Measurements from ENCODE around the gene CUTA. TPM values are rescaled to one million over a fixed set of nuclear protein-coding genes. Genes with fewer than 3 reads are reported as not detected.
A peak's percentile ranks its signal among the peaks of the same experiment; 100 is the strongest.

Gene CUTA
- total RNA-seq, 1 experiment from 2014 or later: 212 TPM

- no TSS peak for BruUV-seq (replicated peaks)
- no peaks in the 10 kb centered on the region for H3K36me3 Mint-ChIP-seq (ENCODE audit: insufficient read depth, unreplicated experiment)
- H3K9me3 Mint-ChIP-seq (ENCODE audit: unreplicated experiment): no peaks in the 10 kb centered on the region
- H3K4me3 Mint-ChIP-seq (ENCODE audit: unreplicated experiment): peak overlapping the region; percentile 97
- DNase-seq (ENCODE audit: unreplicated experiment): no peak
- TF ChIP-seq, protein P1, sequence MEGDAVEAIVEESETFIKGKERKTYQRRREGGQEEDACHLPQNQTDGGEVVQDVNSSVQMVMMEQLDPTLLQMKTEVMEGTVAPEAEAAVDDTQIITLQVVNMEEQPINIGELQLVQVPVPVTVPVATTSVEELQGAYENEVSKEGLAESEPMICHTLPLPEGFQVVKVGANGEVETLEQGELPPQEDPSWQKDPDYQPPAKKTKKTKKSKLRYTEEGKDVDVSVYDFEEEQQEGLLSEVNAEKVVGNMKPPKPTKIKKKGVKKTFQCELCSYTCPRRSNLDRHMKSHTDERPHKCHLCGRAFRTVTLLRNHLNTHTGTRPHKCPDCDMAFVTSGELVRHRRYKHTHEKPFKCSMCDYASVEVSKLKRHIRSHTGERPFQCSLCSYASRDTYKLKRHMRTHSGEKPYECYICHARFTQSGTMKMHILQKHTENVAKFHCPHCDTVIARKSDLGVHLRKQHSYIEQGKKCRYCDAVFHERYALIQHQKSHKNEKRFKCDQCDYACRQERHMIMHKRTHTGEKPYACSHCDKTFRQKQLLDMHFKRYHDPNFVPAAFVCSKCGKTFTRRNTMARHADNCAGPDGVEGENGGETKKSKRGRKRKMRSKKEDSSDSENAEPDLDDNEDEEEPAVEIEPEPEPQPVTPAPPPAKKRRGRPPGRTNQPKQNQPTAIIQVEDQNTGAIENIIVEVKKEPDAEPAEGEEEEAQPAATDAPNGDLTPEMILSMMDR (IDR thresholded peaks at IDR 0.05; ENCODE audit: unreplicated experiment): no peak
- CTCF ChIA-PET: interaction anchor here (0.5 to 1.1 kb wide), 8 partner anchors 16 to 966 kb away, joined by 3 to 5 read pairs (median 4); no protein-coding TSS in a partner anchor
- H3K27me3 Mint-ChIP-seq (ENCODE audit: insufficient read depth, unreplicated experiment): no peaks in the 10 kb centered on the region
- peaks cover 61% of the 10 kb centered on the region for H3K4me1 Mint-ChIP-seq (ENCODE audit: insufficient read depth, unreplicated experiment)
- POLR2A ChIA-PET: interaction anchor here (0.6 to 3.1 kb wide), 10 partner anchors 8 to 157 kb away, joined by 4 to 16 read pairs (median 4); partner anchors contain the start of genes BAK1, CUTA, RPS18 and SYNGAP1
- intact Hi-C loops (cut with micrococcal nuclease): loop anchor here (5.0 to 10.0 kb wide), 2 partner anchors 132 to 276 kb away; partner anchors contain the start of gene RGL2
- peak overlapping the region; percentile 72 for H3K27ac Mint-ChIP-seq (ENCODE audit: low read depth, unreplicated experiment)
Observed at GRCh38 chr6:33428966-33429749, 11.3 kb upstream of the CUTA start.

DNA sequence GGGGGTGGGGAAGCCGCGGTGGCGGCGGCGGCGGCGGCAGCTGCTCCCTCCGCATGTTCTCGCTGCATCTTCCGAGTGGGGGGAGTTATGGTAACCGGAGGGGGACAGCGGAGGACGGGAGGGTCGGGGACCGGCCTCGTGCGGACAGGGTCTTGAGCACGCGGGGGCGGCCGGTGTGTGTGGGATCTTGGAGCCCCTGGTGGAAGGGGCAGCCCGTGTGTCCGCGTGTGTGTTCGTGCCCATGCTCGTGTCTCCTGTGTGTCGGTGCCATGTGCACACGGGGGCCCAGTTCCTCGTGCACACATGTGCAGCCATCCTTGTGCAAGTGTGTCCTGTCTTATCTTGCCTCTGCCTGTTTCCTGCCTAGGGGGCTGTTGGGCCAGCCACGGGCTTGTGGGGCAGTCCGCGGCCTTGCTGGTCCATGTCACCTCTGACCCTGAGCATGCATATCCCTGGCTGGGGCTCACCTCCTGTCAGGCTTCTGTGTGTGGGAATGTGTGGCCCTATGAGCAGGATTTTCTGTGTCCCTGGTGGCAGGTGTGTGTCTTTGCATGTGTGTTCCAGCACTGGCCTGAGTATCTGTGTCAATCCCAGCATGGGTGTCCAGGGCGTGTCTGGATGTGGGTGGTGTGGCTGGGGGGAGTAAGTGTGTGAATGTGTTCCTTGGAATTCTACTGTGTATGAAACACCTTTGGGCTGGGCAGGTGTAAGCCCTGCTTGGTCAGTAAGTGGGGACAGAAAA, 10.5 kb upstream of the CUTA start:
- peak overlapping the region; percentile 72 for H3K27ac Mint-ChIP-seq (ENCODE audit: low read depth, unreplicated experiment)
- peak overlapping the region; percentile 97 for H3K4me3 Mint-ChIP-seq (ENCODE audit: unreplicated experiment)
- no peaks in the 10 kb centered on the region for H3K36me3 Mint-ChIP-seq (ENCODE audit: insufficient read depth, unreplicated experiment)
- intact Hi-C loops (cut with micrococcal nuclease): loop anchor here (5.0 to 10.0 kb wide), 2 partner anchors 131 to 276 kb away; partner anchors contain the start of gene RGL2
- H3K27me3 Mint-ChIP-seq (ENCODE audit: insufficient read depth, unreplicated experiment): no peaks in the 10 kb centered on the region
- CTCF ChIA-PET: interaction anchor here (0.5 to 1.1 kb wide), 7 partner anchors 17 to 967 kb away, joined by 3 to 5 read pairs (median 3); no protein-coding TSS in a partner anchor
- BruUV-seq (replicated peaks): no TSS peak
- POLR2A ChIA-PET: interaction anchor here (0.6 to 3.1 kb wide), 11 partner anchors 9 to 157 kb away, joined by 3 to 16 read pairs (median 4); partner anchors contain the start of genes BAK1, CUTA, RPS18 and SYNGAP1
- peak; percentile 68 for DNase-seq (ENCODE audit: unreplicated experiment)
- H3K9me3 Mint-ChIP-seq (ENCODE audit: unreplicated experiment): no peaks in the 10 kb centered on the region
- H3K4me1 Mint-ChIP-seq (ENCODE audit: insufficient read depth, unreplicated experiment): peaks cover 69% of the 10 kb centered on the region
- TF ChIP-seq, protein P1 (IDR thresholded peaks at IDR 0.05; ENCODE audit: unreplicated experiment): peak; percentile 36

DNA sequence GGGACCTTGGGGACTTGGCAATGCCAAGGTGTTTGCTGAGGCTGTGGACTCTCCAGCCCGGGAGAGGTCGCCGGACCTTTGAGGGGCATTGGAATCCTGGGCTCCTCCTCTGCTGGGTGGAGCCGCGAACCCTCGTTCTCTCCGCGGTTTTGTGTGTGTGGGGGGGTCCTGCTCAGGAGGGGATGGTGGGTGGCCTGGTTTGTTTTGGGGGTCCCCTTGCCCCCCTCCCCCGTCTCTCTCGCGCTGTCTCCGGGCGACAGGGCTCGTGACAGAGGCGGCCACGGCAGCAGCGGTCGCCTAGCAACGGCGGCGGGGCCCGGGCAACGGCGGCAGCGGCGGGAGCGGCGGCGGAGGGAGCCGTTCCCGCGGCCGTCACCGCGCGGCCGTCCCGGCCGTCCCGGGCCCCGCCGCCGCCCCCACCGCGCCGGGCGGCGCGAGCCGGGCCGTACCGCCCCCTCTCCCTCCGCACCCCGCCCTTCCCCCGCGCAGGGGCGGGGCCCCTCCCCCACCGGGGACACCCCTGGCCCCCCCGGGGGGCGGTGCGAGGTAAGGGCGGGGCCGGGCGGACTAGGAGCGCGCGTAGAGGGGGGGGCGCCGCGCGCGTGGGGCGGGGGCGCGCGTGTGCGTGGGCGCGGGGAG, 9.8 kb upstream of the CUTA start:
- Mint-ChIP-seq H3K27ac (ENCODE audit: low read depth, unreplicated experiment) (peak overlapping the region; percentile 72), H3K4me3 (ENCODE audit: unreplicated experiment) (peak overlapping the region; percentile 97), H3K9me3 (ENCODE audit: unreplicated experiment) (no peaks in the 10 kb centered on the region), H3K36me3 (ENCODE audit: insufficient read depth, unreplicated experiment) (no peaks in the 10 kb centered on the region), H3K27me3 (ENCODE audit: insufficient read depth, unreplicated experiment) (no peaks in the 10 kb centered on the region), H3K4me1 (ENCODE audit: insufficient read depth, unreplicated experiment) (peaks cover 66% of the 10 kb centered on the region)
- ChIA-PET CTCF (no interaction called here), POLR2A (interaction anchor here (0.7 to 2.1 kb wide), 3 partner anchors 10 to 27 kb away, joined by 3 to 15 read pairs (median 4); partner anchors contain the start of gene ZBTB9)
- no TSS peak for BruUV-seq (replicated peaks)
- intact Hi-C loops (cut with micrococcal nuclease): loop anchor here (5.0 to 10.0 kb wide), 2 partner anchors 130 to 277 kb away; partner anchors contain the start of gene RGL2
- TF ChIP-seq, protein P1 (IDR thresholded peaks at IDR 0.05; ENCODE audit: unreplicated experiment): no peak
- no peak for DNase-seq (ENCODE audit: unreplicated experiment)

All from MCF 10A (cell line).